Keratinocyte (primary cell): Measurements from ENCODE around the gene RNF225. TPM values are rescaled to one million over a fixed set of nuclear protein-coding genes. Genes with fewer than 3 reads are reported as not detected.

Experiments
- DNase-seq: peaks from one replicate; pipeline ENCODE4 v3.0.0-alpha.2; 2011; ENCODE audit warnings: low read depth, missing footprints, low spot score
- FAIRE-seq: peaks from 2 replicates; lab custom pipeline; 2011; peaks lifted over from hg19 to GRCh38; lab: Jason Lieb, UNC
- H2AFZ ChIP-seq: 2 replicates; pipeline ENCODE4 v1.6.0; 2012; ENCODE audit warnings: low read length, control low read depth, inconsistent platforms; ENCODE audit not compliant: control insufficient read depth
- H3K27ac ChIP-seq: 2 replicates; pipeline ENCODE4 v1.5.1; 2011; ENCODE audit warnings: low read length; ENCODE audit not compliant: control insufficient read depth, insufficient read depth
- H3K27me3 ChIP-seq: 3 replicates; pipeline ENCODE4 v1.6.0; 2011; ENCODE audit warnings: low read length; ENCODE audit not compliant: control insufficient read depth, insufficient read depth; ENCODE audit errors: extremely low read depth
- H3K36me3 ChIP-seq, 2 experiments: 2 replicates in 1 of 2; 3 replicates in 1 of 2; pipeline ENCODE4 v1.5.1; 2011; ENCODE audit warnings: low read length in 2 of 2, mild to moderate bottlenecking in 1 of 2; ENCODE audit not compliant: control insufficient read depth in 2 of 2, insufficient read depth in 2 of 2; ENCODE audit errors: extremely low read depth in 1 of 2
- H3K4me1 ChIP-seq: 3 replicates; pipeline ENCODE4 v1.5.1; 2011; ENCODE audit warnings: low read length; ENCODE audit not compliant: control insufficient read depth, insufficient read depth; ENCODE audit errors: extremely low read depth
- H3K4me2 ChIP-seq: 3 replicates; pipeline ENCODE4 v1.6.0; 2011; ENCODE audit warnings: low read depth, low read length; ENCODE audit not compliant: control insufficient read depth, insufficient read depth; ENCODE audit errors: extremely low read depth
- H3K4me3 ChIP-seq, 3 experiments: fragments of 200-600 bp in 1 of 3; sonication (generic) in 1 of 3; 2 replicates in 2 of 3; 3 replicates in 1 of 3; pipeline ENCODE4 v1.5.1; 2011 to 2016; ENCODE audit warnings: low read length in 3 of 3, mild to moderate bottlenecking in 3 of 3, control low read depth in 2 of 3, inconsistent platforms in 1 of 3, low read depth in 1 of 3, mixed read lengths in 1 of 3, mixed run types in 1 of 3, moderate library complexity in 1 of 3; ENCODE audit not compliant: control insufficient read depth in 2 of 3, insufficient read depth in 2 of 3; ENCODE audit errors: extremely low read depth in 1 of 3
- H3K79me2 ChIP-seq: 2 replicates; pipeline ENCODE4 v1.6.0; 2012; ENCODE audit warnings: low read length; ENCODE audit not compliant: control insufficient read depth, insufficient read depth
- H3K9ac ChIP-seq: 3 replicates; pipeline ENCODE4 v1.6.0; 2011; ENCODE audit warnings: low read length; ENCODE audit not compliant: control insufficient read depth, insufficient read depth; ENCODE audit errors: extremely low read depth
- H3K9me1 ChIP-seq: 3 replicates; pipeline ENCODE4 v1.6.0; 2011; ENCODE audit warnings: low read length; ENCODE audit not compliant: control insufficient read depth, insufficient read depth; ENCODE audit errors: extremely low read depth
- H3K9me3 ChIP-seq: 2 replicates; pipeline ENCODE4 v1.5.1; 2012; ENCODE audit warnings: low read depth, low read length; ENCODE audit not compliant: control insufficient read depth
- H4K20me1 ChIP-seq: 3 replicates; pipeline ENCODE4 v1.6.0; 2011; ENCODE audit warnings: low read length; ENCODE audit not compliant: control insufficient read depth, insufficient read depth; ENCODE audit errors: extremely low read depth
- EZH2 ChIP-seq: IDR thresholded peaks from one replicate; pipeline ENCODE4 v1.6.1; 2012; ENCODE audit warnings: inconsistent platforms, mild to moderate bottlenecking, low read length, moderate library complexity
- dilution Hi-C: fragments of 300-500 bp; cut with MboI; formaldehyde crosslinking; loops from one replicate; pipeline ENCODE4 v1.7.0; 2020; ENCODE audit warnings: low sequenced_read_pairs; ENCODE audit not compliant: extremely low pct_ligation_motif_present
- polyA plus RNA-seq, 5 experiments: library from polyadenylated mRNA; depleted of rRNA in 3 of 5; stranded (reverse) in 3 of 5; stranded (forward) in 1 of 5; unstranded in 1 of 5; fragments of >200 nt; gene quantifications; 1 replicate in 1 of 5; 2 replicates in 3 of 5; 3 replicates in 1 of 5; pipeline versions ENCODE4 v1.2.1 to v1.2.3, GENCODE V29; 2011 to 2012; ENCODE audit warnings: missing spikeins in 2 of 5, low read depth in 1 of 5, low replicate concordance in 1 of 5
- TF ChIP-seq, protein P1 (sequence below), 3 experiments: IDR thresholded peaks in 1 of 3; conservative IDR thresholded peaks in 1 of 3; optimal IDR thresholded peaks in 1 of 3; 2 replicates in 2 of 3; 3 replicates in 1 of 3; pipeline versions ENCODE3 to v1.5.1; 2011; ENCODE audit warnings: low read length in 3 of 3, mild to moderate bottlenecking in 3 of 3, moderate library complexity in 2 of 3, control low read depth in 1 of 3, inconsistent platforms in 1 of 3; ENCODE audit not compliant: insufficient read depth in 2 of 3; ENCODE audit errors: extremely low read depth in 1 of 3

The RNF225 gene
- polyA plus RNA-seq, 1 donor (not counting 4 experiments of a cell fraction or from before 2014, with no cell fraction given) = not detected

DNA sequence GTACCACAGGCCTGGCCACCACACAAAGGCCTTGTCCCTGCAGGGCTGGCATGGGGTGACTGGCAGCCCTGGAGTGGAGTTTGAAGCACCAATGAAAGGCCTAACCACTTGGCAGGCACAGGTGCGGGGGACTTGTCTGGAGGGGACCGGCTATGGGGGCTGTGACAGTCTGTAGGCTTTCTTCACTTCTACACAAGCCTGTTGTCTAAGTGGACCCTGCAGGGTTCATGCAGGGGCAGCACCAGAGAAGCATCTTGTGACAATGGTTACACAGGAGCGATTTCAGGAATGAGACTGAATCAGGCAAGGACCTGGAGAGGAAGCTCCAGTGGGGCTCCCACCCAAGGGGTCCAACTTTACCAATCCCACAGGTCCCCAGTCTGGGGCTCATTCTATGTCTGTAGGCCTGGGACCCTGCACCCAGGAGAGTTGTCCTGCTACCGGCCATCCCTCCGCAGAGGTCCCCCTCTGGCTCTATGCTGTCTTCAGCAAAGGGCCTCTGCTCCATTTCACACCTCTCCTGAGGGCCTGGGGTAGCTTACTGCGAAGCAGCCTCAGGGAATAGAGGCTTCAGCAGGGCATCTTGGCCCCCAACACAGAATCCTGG lies 12.4 kb upstream of the RNF225 start:
- Histone ChIP-seq H3K27ac (no peak overlapping the region), H3K79me2 (peaks cover 35% of the 10 kb centered on the region), H2AFZ (no peak overlapping the region), H3K4me1 (peaks cover 30% of the 10 kb centered on the region), H3K4me2 (no peak overlapping the region), H3K4me3 (no peak overlapping the region), H3K9ac (no peak overlapping the region), H3K27me3 (no peaks in the 10 kb centered on the region), H4K20me1 (peaks cover under 1% of the 10 kb centered on the region), H3K9me1 (no peaks in the 10 kb centered on the region), H3K36me3 (peaks cover 0 to 6% of the 10 kb centered on the region in 2 experiments), H3K9me3 (no peaks in the 10 kb centered on the region)
- dilution Hi-C loops = no loop called here
- TF ChIP-seq, protein P1, sequence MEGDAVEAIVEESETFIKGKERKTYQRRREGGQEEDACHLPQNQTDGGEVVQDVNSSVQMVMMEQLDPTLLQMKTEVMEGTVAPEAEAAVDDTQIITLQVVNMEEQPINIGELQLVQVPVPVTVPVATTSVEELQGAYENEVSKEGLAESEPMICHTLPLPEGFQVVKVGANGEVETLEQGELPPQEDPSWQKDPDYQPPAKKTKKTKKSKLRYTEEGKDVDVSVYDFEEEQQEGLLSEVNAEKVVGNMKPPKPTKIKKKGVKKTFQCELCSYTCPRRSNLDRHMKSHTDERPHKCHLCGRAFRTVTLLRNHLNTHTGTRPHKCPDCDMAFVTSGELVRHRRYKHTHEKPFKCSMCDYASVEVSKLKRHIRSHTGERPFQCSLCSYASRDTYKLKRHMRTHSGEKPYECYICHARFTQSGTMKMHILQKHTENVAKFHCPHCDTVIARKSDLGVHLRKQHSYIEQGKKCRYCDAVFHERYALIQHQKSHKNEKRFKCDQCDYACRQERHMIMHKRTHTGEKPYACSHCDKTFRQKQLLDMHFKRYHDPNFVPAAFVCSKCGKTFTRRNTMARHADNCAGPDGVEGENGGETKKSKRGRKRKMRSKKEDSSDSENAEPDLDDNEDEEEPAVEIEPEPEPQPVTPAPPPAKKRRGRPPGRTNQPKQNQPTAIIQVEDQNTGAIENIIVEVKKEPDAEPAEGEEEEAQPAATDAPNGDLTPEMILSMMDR (optimal IDR thresholded peaks at IDR 0.05 in 1 of 3, IDR thresholded peaks at IDR 0.05 in 1 of 3, conservative IDR thresholded peaks at IDR 0.05 in 1 of 3; ENCODE audit: extremely low read depth in 1 of 3, insufficient read depth in 2 of 3, low read length in 3 of 3) = no peak
- TF ChIP-seq EZH2 = no peak
- FAIRE-seq (no peak), DNase-seq (no peak)

DNA sequence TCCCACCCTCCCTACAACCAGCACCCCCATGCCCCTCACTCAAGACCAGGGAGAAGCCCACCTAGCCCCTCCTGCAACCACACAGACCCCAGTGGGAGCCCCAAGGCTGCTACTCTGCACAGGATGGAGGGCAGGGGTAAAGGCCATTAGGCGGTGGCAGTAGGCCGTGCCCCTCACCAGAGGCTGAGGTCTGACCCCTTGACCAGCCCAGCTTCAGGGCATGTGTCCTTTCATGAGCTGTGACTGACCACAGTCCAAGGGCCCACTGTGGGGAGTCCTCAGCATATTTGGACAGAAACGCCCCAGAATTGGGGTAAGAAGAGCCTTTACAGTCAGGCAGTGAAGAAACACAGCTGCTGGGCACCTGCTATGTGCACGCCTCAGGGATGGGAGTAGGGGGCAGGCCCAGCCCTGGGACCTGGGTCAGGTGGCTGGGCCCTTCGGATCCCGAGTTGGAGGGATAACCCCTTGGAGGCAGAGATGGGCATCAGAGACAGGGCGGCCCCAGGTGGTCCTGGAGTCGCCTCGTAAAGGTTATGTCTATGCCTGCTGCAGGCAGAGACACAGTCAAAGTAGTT lies 10.1 kb upstream of the RNF225 start:
- DNase-seq = no peak
- peak overlapping the region; percentile 97 for H3K4me2 ChIP-seq
- no peak overlapping the region for H2AFZ ChIP-seq
- H3K36me3 ChIP-seq = peaks cover 3 to 18% of the 10 kb centered on the region in 2 experiments
- TF ChIP-seq, protein P1 (optimal IDR thresholded peaks at IDR 0.05 in 1 of 3, IDR thresholded peaks at IDR 0.05 in 1 of 3, conservative IDR thresholded peaks at IDR 0.05 in 1 of 3; ENCODE audit: extremely low read depth in 1 of 3, insufficient read depth in 2 of 3, low read length in 3 of 3) = no peak
- TF ChIP-seq EZH2 = no peak
- peak overlapping the region; percentile 77 to 91 (median 89) for H3K4me3 ChIP-seq
- peaks cover 5% of the 10 kb centered on the region for H4K20me1 ChIP-seq
- peak overlapping the region; percentile 98 for H3K27ac ChIP-seq
- H3K9ac ChIP-seq = peak overlapping the region; percentile 99
- H3K9me1 ChIP-seq = no peaks in the 10 kb centered on the region
- peaks cover 32% of the 10 kb centered on the region for H3K4me1 ChIP-seq
- dilution Hi-C loops = no loop called here
- FAIRE-seq = no peak
- H3K27me3 ChIP-seq = no peaks in the 10 kb centered on the region
- H3K79me2 ChIP-seq = peaks cover 50% of the 10 kb centered on the region
- H3K9me3 ChIP-seq = no peaks in the 10 kb centered on the region
